ENCODE results near the gene ALG6.

Gene ALG6

DNA sequence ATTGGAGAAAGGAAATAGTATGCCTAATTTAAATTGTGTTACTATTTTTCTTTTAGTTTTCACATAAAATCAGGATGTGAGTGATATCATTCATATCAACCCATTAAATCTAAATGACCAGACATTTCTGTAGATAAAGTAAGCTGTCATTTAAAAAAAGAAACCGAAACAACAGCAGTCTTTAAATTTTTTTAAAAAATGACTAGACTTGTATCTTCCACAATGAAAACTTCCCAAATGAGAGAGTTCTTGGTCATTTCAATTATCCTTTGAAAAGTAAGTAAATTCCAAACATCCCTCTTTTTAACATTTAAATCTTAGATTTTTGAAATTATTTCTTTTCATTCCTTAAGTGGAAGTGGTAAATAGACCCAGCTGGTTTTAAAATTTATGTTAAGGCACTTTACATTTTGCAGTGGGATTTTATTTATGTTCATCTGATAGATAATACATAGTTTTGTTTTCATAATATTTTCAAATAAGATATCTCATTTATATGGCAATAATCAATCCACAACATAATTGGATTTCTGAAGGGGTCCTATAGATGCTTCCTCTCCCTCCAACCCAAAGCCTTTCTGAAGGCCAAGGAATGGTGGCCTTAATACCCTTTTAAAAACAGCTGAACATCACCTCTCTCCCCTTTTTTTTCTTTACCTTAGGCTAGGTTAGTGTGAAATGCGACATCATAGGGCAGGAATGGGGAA lies 42.0 kb upstream of the ALG6 start:
- TF ChIP-seq YY1 (IDR thresholded peaks at IDR 0.05; ENCODE audit: low read depth), result no peak
- TF ChIP-seq EGR1 (IDR thresholded peaks at IDR 0.05), result no peak
- no peak for TF ChIP-seq USF1 (IDR thresholded peaks at IDR 0.05)
- TF ChIP-seq FOXM1 (IDR thresholded peaks at IDR 0.05; ENCODE audit: borderline replicate concordance, low read depth), result no peak
- TF ChIP-seq EP300 (IDR thresholded peaks at IDR 0.05; ENCODE audit: borderline replicate concordance), result no peak
- no peak for TF ChIP-seq RAD21 (IDR thresholded peaks at IDR 0.05; ENCODE audit: low read depth)
- no peak for TF ChIP-seq CEBPB (IDR thresholded peaks at IDR 0.05)
- TF ChIP-seq TCF12 (IDR thresholded peaks at IDR 0.05; ENCODE audit: low read depth), result no peak
- no peak for TF ChIP-seq REST (IDR thresholded peaks at IDR 0.05; ENCODE audit: low read depth)
- TF ChIP-seq, protein P1, sequence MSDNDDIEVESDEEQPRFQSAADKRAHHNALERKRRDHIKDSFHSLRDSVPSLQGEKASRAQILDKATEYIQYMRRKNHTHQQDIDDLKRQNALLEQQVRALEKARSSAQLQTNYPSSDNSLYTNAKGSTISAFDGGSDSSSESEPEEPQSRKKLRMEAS (IDR thresholded peaks at IDR 0.05), result no peak
- no peak for TF ChIP-seq TEAD4 (IDR thresholded peaks at IDR 0.05)

DNA sequence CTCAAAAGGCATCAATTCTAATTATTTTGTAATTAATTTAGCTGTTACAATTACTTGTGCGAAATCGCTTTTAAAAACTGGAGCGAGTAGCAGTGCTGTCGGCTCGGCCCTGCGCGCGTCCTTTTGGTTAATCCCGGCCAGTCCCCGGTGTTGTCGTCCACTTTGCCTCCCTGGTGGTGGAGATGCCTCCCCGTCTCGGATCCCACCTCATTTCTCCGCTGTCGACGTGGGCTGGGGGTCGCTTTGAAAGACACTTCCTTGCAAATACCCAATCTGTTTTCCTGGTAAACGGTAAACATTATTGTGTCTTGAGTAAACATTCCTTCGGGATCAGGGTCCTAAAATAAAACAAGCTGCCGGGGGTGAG lies 41.3 kb upstream of the ALG6 start:
- TF ChIP-seq TCF12 (IDR thresholded peaks at IDR 0.05; ENCODE audit: low read depth) (no peak), YY1 (IDR thresholded peaks at IDR 0.05; ENCODE audit: low read depth) (no peak), TAF1 (IDR thresholded peaks at IDR 0.05; ENCODE audit: low read depth) (no peak), RAD21 (IDR thresholded peaks at IDR 0.05; ENCODE audit: low read depth) (no peak)

GRCh38 chr1:63326473-63327380 lies 40.7 kb upstream of the ALG6 start:
- TF ChIP-seq TAF1 (IDR thresholded peaks at IDR 0.05; ENCODE audit: low read depth) (no peak), TEAD4 (IDR thresholded peaks at IDR 0.05) (no peak), NFIC (IDR thresholded peaks at IDR 0.05) (no peak), CREB1 (IDR thresholded peaks at IDR 0.05; ENCODE audit: low read depth) (no peak), USF1 (IDR thresholded peaks at IDR 0.05) (no peak), CEBPB (IDR thresholded peaks at IDR 0.05) (no peak), TCF12 (IDR thresholded peaks at IDR 0.05; ENCODE audit: low read depth) (no peak)

DNA sequence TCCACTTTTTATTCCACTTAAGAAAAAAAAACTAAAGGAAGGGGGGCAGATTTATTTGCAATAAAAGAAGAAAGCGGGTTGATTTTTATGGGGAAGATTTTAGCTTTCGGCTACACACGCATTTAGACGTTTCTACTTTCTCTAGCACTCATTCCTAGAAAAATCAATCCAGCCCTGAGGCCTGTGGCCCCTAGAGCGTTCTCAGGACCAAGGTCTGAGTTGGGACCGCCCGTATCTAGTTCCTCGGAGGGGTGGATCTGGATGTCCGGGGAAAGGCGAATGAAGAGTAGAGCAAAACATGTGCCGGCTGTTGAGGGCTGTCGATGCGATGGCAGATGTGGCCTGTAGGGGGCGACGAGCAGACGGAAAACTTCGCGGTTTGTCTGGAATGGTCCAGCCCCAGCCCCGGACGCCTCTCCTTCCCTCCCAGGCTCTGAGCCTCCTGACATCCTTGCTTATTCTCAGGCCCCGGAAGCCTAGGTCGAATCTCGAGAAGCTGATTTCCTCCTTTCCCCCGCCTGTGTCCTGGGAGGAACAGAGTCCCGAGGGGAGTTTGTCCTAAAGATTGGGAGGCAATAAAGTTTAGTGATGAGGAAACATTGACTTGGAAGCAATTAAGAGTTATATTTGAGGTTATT lies 39.9 kb upstream of the ALG6 start:
- TF ChIP-seq RAD21 (IDR thresholded peaks at IDR 0.05; ENCODE audit: low read depth) (peak; percentile 81), EP300 (IDR thresholded peaks at IDR 0.05; ENCODE audit: borderline replicate concordance) (no peak), NFIC (IDR thresholded peaks at IDR 0.05) (no peak), USF1 (IDR thresholded peaks at IDR 0.05) (no peak), TCF12 (IDR thresholded peaks at IDR 0.05; ENCODE audit: low read depth) (no peak), ZBTB7A (IDR thresholded peaks at IDR 0.05; ENCODE audit: low read depth) (no peak), FOXM1 (IDR thresholded peaks at IDR 0.05; ENCODE audit: borderline replicate concordance, low read depth) (no peak), TAF1 (IDR thresholded peaks at IDR 0.05; ENCODE audit: low read depth) (no peak), EGR1 (IDR thresholded peaks at IDR 0.05) (no peak), YY1 (IDR thresholded peaks at IDR 0.05; ENCODE audit: low read depth) (0 out of 2 replicates have a peak, but pooled peaks have one; percentile 14), CREB1 (IDR thresholded peaks at IDR 0.05; ENCODE audit: low read depth) (no peak), TEAD4 (IDR thresholded peaks at IDR 0.05) (no peak), REST (IDR thresholded peaks at IDR 0.05; ENCODE audit: low read depth) (no peak), CEBPB (IDR thresholded peaks at IDR 0.05) (no peak)
- TF ChIP-seq, protein P1 (IDR thresholded peaks at IDR 0.05), result peak; percentile 80

GRCh38 chr1:63328122-63328521 lies 39.3 kb upstream of the ALG6 start:
- no peak for TF ChIP-seq REST (IDR thresholded peaks at IDR 0.05; ENCODE audit: low read depth)

Data from Ishikawa (cell line).